GM23338 (cell line): Measurements from ENCODE around the gene FGGY. TPM values are rescaled to one million over a fixed set of nuclear protein-coding genes. Genes with fewer than 3 reads are reported as not detected.
A peak's percentile ranks its signal among the peaks of the same experiment; 100 is the strongest.

Experiments
- ATAC-seq: fragments of 200-7000 bp; cut with Tn5 transposase; 3 replicates; pipeline ENCODE4 v1.9.1; 2020
- DNase-seq: peaks from one replicate; pipeline ENCODE4 v3.0.0-alpha.2; 2015; ENCODE audit warnings: low spot score
- H2AFZ ChIP-seq: fragments of 200-600 bp; sonication (generic); 2 replicates; pipeline ENCODE4 v1.8.0; 2016; ENCODE audit warnings: antibody characterized with exemption, mild to moderate bottlenecking, moderate library complexity
- H3F3A ChIP-seq: fragments of 200-600 bp; sonication (generic); replicated peaks from 2 replicates; pipeline ENCODE4 v1.8.0; 2017; ENCODE audit warnings: antibody characterized with exemption, mixed run types, low read depth
- H3K27ac ChIP-seq: fragments of 200-600 bp; sonication (generic); 2 replicates; pipeline ENCODE4 v1.6.1; 2016; ENCODE audit warnings: low read depth
- H3K27me3 ChIP-seq: fragments of 200-600 bp; sonication (generic); 2 replicates; pipeline ENCODE4 v1.8.0; 2016; ENCODE audit warnings: mild to moderate bottlenecking, mixed run types, moderate library complexity; ENCODE audit not compliant: insufficient read depth
- H3K36me3 ChIP-seq: fragments of 200-600 bp; sonication (generic); 2 replicates; pipeline ENCODE4 v1.8.0; 2016; ENCODE audit warnings: mild to moderate bottlenecking; ENCODE audit not compliant: insufficient read depth
- H3K4me1 ChIP-seq: fragments of 200-600 bp; sonication (generic); 2 replicates; pipeline ENCODE4 v1.8.0; 2016; ENCODE audit warnings: mild to moderate bottlenecking, moderate library complexity; ENCODE audit not compliant: insufficient read depth
- H3K4me2 ChIP-seq: fragments of 200-600 bp; sonication (generic); 2 replicates; pipeline ENCODE4 v1.7.1; 2017; ENCODE audit warnings: mixed run types
- H3K4me3 ChIP-seq: fragments of 200-600 bp; sonication (generic); 2 replicates; pipeline ENCODE4 v1.6.1; 2016; ENCODE audit warnings: mixed run types
- H3K79me2 ChIP-seq: fragments of 200-600 bp; sonication (generic); replicated peaks from 2 replicates; pipeline ENCODE4 v1.8.0; 2017; ENCODE audit warnings: mild to moderate bottlenecking; ENCODE audit not compliant: insufficient read depth
- H3K9me2 ChIP-seq: fragments of 200-600 bp; sonication (generic); 2 replicates; pipeline ENCODE4 v1.8.0; 2017; ENCODE audit not compliant: insufficient read depth
- H4K20me1 ChIP-seq: fragments of 200-600 bp; sonication (generic); replicated peaks from 2 replicates; pipeline ENCODE4 v1.8.0; 2017; ENCODE audit warnings: mild to moderate bottlenecking; ENCODE audit not compliant: insufficient read depth
- H3K27ac Mint-ChIP-seq: 2 replicates; pipeline ENCODE4 v1.8.0; 2020; ENCODE audit warnings: inconsistent platforms, mild to moderate bottlenecking, moderate library complexity, mixed read lengths
- H3K27me3 Mint-ChIP-seq: 3 replicates; pipeline ENCODE4 v1.8.0; 2022; ENCODE audit warnings: low read depth, mild to moderate bottlenecking, moderate library complexity, mixed read lengths, inconsistent platforms; ENCODE audit not compliant: insufficient read depth, poor library complexity
- H3K36me3 Mint-ChIP-seq: 3 replicates; pipeline ENCODE4 v1.8.0; 2021; ENCODE audit warnings: low read depth, mild to moderate bottlenecking, inconsistent platforms, moderate library complexity, mixed read lengths
- H3K4me1 Mint-ChIP-seq: 3 replicates; pipeline ENCODE4 v1.8.0; 2020; ENCODE audit warnings: mild to moderate bottlenecking, inconsistent platforms, mixed read lengths
- H3K4me3 Mint-ChIP-seq: 3 replicates; pipeline ENCODE4 v1.8.0; 2021; ENCODE audit warnings: moderate library complexity, mild to moderate bottlenecking, inconsistent platforms, mixed read lengths
- H3K9me3 Mint-ChIP-seq: 3 replicates; pipeline ENCODE4 v1.8.0; 2020; ENCODE audit warnings: moderate library complexity, mild to moderate bottlenecking, inconsistent platforms, mixed read lengths
- CREB1 ChIP-seq: fragments of 250-450 bp; sonication (Bioruptor Pico); IDR thresholded peaks from 2 replicates; pipeline ENCODE4 v1.5.0; 2020; ENCODE audit warnings: low read depth, mild to moderate bottlenecking, moderate library complexity
- EZH2 ChIP-seq: fragments of 200-600 bp; sonication (generic); IDR thresholded peaks from one replicate; pipeline ENCODE4 v1.8.0; 2017; ENCODE audit warnings: antibody characterized with exemption, mild to moderate bottlenecking, low read depth; ENCODE audit not compliant: unreplicated experiment
- EZH2phosphoT487 ChIP-seq: fragments of 200-600 bp; sonication (generic); IDR thresholded peaks from one replicate; pipeline ENCODE4 v1.8.1; 2018; ENCODE audit warnings: antibody characterized with exemption; ENCODE audit not compliant: unreplicated experiment
- JUNB ChIP-seq: IDR thresholded peaks from one replicate; pipeline ENCODE4 v1.6.1; 2016; ENCODE audit warnings: antibody characterized with exemption; ENCODE audit not compliant: unreplicated experiment
- POLR2AphosphoS5 ChIP-seq: IDR thresholded peaks from 2 replicates; pipeline ENCODE4 v1.6.1; 2016; ENCODE audit warnings: antibody characterized with exemption, low read depth
- STAT1 ChIP-seq: IDR thresholded peaks from one replicate; pipeline ENCODE4 v1.6.1; 2016; ENCODE audit warnings: antibody characterized with exemption; ENCODE audit not compliant: unreplicated experiment
- ZNF114 ChIP-seq: fragments of 250-450 bp; sonication (Bioruptor Pico); IDR thresholded peaks from 2 replicates; pipeline ENCODE4 v1.5.0; 2020; ENCODE audit warnings: mild to moderate bottlenecking, moderate library complexity
- ZNF331 ChIP-seq: fragments of 250-450 bp; sonication (Bioruptor Pico); IDR thresholded peaks from 2 replicates; pipeline ENCODE4 v1.5.0; 2020; ENCODE audit warnings: low read depth, mild to moderate bottlenecking, moderate library complexity
- polyA plus RNA-seq: library from polyadenylated mRNA; unstranded; fragments of >200 nt; fragmentation: Nextera tagmentation; extraction: Ambion mirVana; gene quantifications from 2 replicates; pipeline ENCODE4 v1.2.1, GENCODE V29; 2016
- total RNA-seq: library from RNA; depleted of rRNA; stranded (reverse); fragments of >200 nt; shearing (Covaris generic); gene quantifications from 2 replicates; pipeline ENCODE4 v1.2.3, GENCODE V29; 2014
- TF ChIP-seq, protein P1 (sequence below): IDR thresholded peaks from one replicate; pipeline ENCODE4 v1.6.1; 2018; ENCODE audit warnings: antibody characterized with exemption; ENCODE audit not compliant: unreplicated experiment
- TF ChIP-seq, protein P2 (sequence below): IDR thresholded peaks from 2 replicates; pipeline ENCODE4 v1.6.1; 2016; ENCODE audit warnings: antibody characterized with exemption
- TF ChIP-seq, protein P3 (sequence below), 2 experiments: fragments of 200-600 bp in 1 of 2; sonication (generic) in 1 of 2; conservative IDR thresholded peaks; 2 replicates each; pipeline versions ENCODE4 v1.5.1 to v1.6.1; 2016 to 2017; ENCODE audit warnings: antibody characterized with exemption in 2 of 2, low read depth in 2 of 2, mild to moderate bottlenecking in 2 of 2, moderate library complexity in 1 of 2

Gene FGGY
- total and polyA plus RNA-seq, 2 experiments from 2014 or later, result 10.9 to 21.4 TPM

DNA sequence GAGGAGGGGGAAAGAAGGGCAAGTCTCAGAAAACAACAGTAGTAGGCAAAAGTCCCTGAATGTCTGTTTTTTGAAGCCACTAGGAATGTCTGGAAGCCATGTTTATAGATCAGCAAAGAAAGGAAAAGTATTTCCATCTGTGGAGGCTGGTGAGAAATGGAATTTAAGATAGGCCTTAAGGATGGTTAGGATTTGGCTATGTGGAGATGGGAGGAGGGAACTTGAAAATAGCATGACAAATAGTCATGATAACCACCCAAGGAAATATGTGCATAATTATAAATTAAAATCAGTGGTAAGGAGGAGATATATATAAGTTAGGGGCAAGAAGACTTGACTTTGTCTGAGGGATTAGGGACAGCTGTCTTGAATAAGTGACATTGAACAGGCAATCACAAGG is 33.8 kb upstream of the FGGY start (continued):
- TF ChIP-seq STAT1, result no peak

DNA sequence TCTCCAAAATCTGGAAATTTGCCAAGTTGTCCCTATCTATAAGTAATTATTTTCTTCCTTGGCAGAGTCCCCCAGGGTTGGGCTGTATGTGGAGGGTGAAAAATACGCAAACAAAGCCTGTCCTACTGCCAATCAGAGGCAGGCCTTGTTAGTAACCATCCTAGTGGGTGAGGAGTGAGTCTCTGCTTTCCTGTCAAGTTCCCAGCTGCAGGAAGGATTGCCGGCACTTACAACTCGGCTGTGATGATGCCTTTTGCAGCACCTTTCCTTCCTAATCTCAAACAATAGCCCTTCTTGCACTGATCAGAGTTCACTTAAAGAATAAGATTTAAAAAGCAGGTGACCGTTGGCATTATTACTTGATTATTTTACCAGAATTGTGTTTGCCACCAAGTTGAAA is 31.3 kb upstream of the FGGY start:
- ATAC-seq (no peak), DNase-seq (no peak)
- H3K36me3 ChIP-seq, result no peaks in the 10 kb centered on the region; the same call in 1 of the 2 replicates
- peaks cover 11% of the 10 kb centered on the region for H3K4me1 Mint-ChIP-seq
- H3K36me3 Mint-ChIP-seq, result no peaks in the 10 kb centered on the region
- H3K4me1 ChIP-seq, result peaks cover 5% of the 10 kb centered on the region; the same call in 1 of the 2 replicates
- no peaks in the 10 kb centered on the region for H3K27me3 ChIP-seq
- H4K20me1 ChIP-seq, result no peaks in the 10 kb centered on the region
- no peak overlapping the region for H3K4me3 Mint-ChIP-seq
- 0 out of 2 replicates have a peak overlapping the region, but pooled peaks have one; percentile 14 for H2AFZ ChIP-seq
- no peak overlapping the region for H3K4me2 ChIP-seq
- H3K9me2 ChIP-seq, result peaks cover 15% of the 10 kb centered on the region
- no peaks in the 10 kb centered on the region for H3K9me3 Mint-ChIP-seq
- no peak overlapping the region for H3K27ac ChIP-seq
- no peaks in the 10 kb centered on the region for H3K79me2 ChIP-seq
- TF ChIP-seq JUNB (no peak), ZNF114 (CRISPR knock-in tag) (no peak), POLR2AphosphoS5 (no peak), ZNF331 (CRISPR knock-in tag) (no peak), STAT1 (no peak), EZH2phosphoT487 (no peak)
- TF ChIP-seq, protein P1, sequence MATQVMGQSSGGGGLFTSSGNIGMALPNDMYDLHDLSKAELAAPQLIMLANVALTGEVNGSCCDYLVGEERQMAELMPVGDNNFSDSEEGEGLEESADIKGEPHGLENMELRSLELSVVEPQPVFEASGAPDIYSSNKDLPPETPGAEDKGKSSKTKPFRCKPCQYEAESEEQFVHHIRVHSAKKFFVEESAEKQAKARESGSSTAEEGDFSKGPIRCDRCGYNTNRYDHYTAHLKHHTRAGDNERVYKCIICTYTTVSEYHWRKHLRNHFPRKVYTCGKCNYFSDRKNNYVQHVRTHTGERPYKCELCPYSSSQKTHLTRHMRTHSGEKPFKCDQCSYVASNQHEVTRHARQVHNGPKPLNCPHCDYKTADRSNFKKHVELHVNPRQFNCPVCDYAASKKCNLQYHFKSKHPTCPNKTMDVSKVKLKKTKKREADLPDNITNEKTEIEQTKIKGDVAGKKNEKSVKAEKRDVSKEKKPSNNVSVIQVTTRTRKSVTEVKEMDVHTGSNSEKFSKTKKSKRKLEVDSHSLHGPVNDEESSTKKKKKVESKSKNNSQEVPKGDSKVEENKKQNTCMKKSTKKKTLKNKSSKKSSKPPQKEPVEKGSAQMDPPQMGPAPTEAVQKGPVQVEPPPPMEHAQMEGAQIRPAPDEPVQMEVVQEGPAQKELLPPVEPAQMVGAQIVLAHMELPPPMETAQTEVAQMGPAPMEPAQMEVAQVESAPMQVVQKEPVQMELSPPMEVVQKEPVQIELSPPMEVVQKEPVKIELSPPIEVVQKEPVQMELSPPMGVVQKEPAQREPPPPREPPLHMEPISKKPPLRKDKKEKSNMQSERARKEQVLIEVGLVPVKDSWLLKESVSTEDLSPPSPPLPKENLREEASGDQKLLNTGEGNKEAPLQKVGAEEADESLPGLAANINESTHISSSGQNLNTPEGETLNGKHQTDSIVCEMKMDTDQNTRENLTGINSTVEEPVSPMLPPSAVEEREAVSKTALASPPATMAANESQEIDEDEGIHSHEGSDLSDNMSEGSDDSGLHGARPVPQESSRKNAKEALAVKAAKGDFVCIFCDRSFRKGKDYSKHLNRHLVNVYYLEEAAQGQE, result no peak
- no peak overlapping the region for H3K27ac Mint-ChIP-seq
- H3K27me3 Mint-ChIP-seq, result peaks cover 3% of the 10 kb centered on the region
- H3F3A ChIP-seq, result no peaks in the 10 kb centered on the region
- no peak overlapping the region for H3K4me3 ChIP-seq

DNA sequence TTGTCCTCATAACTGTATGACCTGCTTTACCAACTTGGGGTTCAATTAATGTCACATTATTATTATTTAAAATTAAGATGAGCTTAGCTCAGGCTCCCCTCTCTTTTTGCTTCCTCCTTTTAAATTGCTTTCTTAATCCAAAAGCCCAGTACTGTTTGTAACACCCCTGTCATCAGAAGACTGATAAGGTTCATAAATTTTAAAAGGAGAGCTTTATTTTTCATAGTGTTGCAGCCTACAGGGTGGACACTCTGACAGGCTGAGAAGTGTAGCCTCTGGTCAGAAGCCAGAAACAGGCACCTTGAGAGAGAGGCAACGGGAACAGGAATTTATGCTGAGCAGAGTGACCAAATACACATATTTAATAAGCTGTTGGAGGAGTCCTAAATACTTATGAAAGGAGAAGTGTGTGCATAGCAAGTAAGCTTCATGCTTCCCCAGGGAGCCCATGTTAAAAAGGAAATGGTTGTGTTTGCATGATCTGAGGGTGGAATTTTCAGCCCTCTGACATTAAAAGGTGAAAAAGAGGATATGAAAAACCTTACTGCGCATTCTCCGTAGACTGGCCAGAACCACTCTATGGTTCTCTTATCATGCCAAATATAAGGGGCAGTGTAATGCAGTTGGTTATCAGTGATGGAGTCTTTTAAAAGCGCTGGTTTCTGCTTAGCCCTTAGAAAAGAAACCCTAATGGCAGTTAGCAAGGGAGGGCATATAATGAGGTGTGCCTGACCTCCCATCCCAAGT is 30.5 kb upstream of the FGGY start:
- H3F3A ChIP-seq, result no peaks in the 10 kb centered on the region
- 0 out of 2 replicates have a peak overlapping the region, but pooled peaks have one; percentile 43 for H2AFZ ChIP-seq
- ATAC-seq (no peak), DNase-seq (no peak)
- no peaks in the 10 kb centered on the region for H3K4me1 ChIP-seq
- no peaks in the 10 kb centered on the region for H4K20me1 ChIP-seq
- no peaks in the 10 kb centered on the region for H3K36me3 Mint-ChIP-seq
- no peak overlapping the region for H3K4me3 Mint-ChIP-seq
- no peaks in the 10 kb centered on the region; the same call in 1 of the 2 replicates for H3K36me3 ChIP-seq
- H3K27me3 ChIP-seq, result no peaks in the 10 kb centered on the region
- no peaks in the 10 kb centered on the region for H3K79me2 ChIP-seq
- no peak overlapping the region for H3K4me3 ChIP-seq
- no peak overlapping the region for H3K4me2 ChIP-seq
- H3K27ac Mint-ChIP-seq, result no peak overlapping the region
- H3K9me2 ChIP-seq, result peaks cover 15% of the 10 kb centered on the region
- no peaks in the 10 kb centered on the region for H3K9me3 Mint-ChIP-seq
- peaks cover 4% of the 10 kb centered on the region; the same call in 1 of the 3 replicates for H3K4me1 Mint-ChIP-seq
- H3K27ac ChIP-seq, result no peak overlapping the region
- no peaks in the 10 kb centered on the region for H3K27me3 Mint-ChIP-seq
- TF ChIP-seq EZH2phosphoT487 (no peak), JUNB (no peak), ZNF114 (CRISPR knock-in tag) (no peak), CREB1 (no peak), POLR2AphosphoS5 (no peak), EZH2 (no peak), STAT1 (no peak), ZNF331 (CRISPR knock-in tag) (no peak)
- TF ChIP-seq, protein P1, result no peak
- TF ChIP-seq, protein P2, sequence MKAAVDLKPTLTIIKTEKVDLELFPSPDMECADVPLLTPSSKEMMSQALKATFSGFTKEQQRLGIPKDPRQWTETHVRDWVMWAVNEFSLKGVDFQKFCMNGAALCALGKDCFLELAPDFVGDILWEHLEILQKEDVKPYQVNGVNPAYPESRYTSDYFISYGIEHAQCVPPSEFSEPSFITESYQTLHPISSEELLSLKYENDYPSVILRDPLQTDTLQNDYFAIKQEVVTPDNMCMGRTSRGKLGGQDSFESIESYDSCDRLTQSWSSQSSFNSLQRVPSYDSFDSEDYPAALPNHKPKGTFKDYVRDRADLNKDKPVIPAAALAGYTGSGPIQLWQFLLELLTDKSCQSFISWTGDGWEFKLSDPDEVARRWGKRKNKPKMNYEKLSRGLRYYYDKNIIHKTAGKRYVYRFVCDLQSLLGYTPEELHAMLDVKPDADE, result no peak
- TF ChIP-seq, protein P3, sequence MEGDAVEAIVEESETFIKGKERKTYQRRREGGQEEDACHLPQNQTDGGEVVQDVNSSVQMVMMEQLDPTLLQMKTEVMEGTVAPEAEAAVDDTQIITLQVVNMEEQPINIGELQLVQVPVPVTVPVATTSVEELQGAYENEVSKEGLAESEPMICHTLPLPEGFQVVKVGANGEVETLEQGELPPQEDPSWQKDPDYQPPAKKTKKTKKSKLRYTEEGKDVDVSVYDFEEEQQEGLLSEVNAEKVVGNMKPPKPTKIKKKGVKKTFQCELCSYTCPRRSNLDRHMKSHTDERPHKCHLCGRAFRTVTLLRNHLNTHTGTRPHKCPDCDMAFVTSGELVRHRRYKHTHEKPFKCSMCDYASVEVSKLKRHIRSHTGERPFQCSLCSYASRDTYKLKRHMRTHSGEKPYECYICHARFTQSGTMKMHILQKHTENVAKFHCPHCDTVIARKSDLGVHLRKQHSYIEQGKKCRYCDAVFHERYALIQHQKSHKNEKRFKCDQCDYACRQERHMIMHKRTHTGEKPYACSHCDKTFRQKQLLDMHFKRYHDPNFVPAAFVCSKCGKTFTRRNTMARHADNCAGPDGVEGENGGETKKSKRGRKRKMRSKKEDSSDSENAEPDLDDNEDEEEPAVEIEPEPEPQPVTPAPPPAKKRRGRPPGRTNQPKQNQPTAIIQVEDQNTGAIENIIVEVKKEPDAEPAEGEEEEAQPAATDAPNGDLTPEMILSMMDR (conservative IDR thresholded peaks at IDR 0.05; ENCODE audit: low read depth in 2 of 2), result no peak
